Transverse colon (tissue), 3 donors: Measurements from ENCODE around the gene LDLRAD4.

Experiments used
- EP300 ChIP-seq: sonication (generic); formaldehyde crosslinking; IDR thresholded peaks from one replicate; pipeline ENCODE4 v1.6.1; 2017; ENCODE audit warnings: antibody characterized with exemption, low read depth
- POLR2A ChIP-seq: fragments of 450-650 bp; IDR thresholded peaks from one replicate; pipeline ENCODE4 v1.6.1; 2016; ENCODE audit warnings: antibody characterized with exemption, mild to moderate bottlenecking, moderate library complexity
- TF ChIP-seq, protein P1 (sequence below), 5 experiments: fragments of 200-600 bp in 3 of 5; fragments of 450-650 bp in 2 of 5; sonication (generic) in 3 of 5; IDR thresholded peaks; 1 replicate in 2 of 5; 2 replicates in 3 of 5; pipeline ENCODE4 v1.5.1; 2016 to 2017; ENCODE audit warnings: antibody characterized with exemption in 5 of 5, inconsistent platforms in 3 of 5, mild to moderate bottlenecking in 2 of 5, moderate library complexity in 1 of 5

DNA sequence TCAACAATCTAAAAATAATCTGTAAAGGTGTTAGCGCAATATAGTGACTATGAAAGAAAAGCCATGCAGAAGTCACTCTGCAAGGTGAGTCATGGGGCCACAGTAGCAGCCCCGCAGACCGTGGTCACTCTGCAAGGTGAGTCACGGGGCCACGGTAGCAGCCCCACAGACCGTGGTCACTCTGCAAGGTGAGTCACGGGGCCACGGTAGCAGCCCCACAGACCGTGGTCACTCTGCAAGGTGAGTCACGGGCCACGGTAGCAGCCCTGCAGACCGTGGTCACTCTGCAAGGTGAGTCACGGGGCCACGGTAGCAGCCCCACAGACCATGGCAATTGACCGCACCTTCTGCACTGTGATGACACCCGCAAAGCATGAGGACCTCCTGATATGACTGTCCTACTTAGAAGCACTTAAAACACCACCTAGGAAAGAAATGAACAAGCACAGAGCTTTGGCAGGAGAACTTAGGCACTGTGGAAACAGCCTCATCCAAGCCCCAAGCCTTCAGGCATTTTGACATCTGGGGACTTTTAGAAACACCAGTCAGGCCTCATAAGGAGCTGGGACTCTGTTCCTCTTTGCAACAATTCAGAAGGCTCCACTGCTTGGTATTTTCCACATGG lies 70.1 kb downstream of the LDLRAD4 start:
- TF ChIP-seq, protein P1, sequence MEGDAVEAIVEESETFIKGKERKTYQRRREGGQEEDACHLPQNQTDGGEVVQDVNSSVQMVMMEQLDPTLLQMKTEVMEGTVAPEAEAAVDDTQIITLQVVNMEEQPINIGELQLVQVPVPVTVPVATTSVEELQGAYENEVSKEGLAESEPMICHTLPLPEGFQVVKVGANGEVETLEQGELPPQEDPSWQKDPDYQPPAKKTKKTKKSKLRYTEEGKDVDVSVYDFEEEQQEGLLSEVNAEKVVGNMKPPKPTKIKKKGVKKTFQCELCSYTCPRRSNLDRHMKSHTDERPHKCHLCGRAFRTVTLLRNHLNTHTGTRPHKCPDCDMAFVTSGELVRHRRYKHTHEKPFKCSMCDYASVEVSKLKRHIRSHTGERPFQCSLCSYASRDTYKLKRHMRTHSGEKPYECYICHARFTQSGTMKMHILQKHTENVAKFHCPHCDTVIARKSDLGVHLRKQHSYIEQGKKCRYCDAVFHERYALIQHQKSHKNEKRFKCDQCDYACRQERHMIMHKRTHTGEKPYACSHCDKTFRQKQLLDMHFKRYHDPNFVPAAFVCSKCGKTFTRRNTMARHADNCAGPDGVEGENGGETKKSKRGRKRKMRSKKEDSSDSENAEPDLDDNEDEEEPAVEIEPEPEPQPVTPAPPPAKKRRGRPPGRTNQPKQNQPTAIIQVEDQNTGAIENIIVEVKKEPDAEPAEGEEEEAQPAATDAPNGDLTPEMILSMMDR (IDR thresholded peaks at IDR 0.05) = no peak
- TF ChIP-seq POLR2A (no peak), EP300 (no peak)
